Measurements from ENCODE around the gene CALN1.
A peak's percentile ranks its signal among the peaks of the same experiment; 100 is the strongest.

The CALN1 gene

GRCh38 chr7:71785216-71785615, 626.9 kb downstream of the CALN1 start:
- no peak overlapping the region for H3K4me2 ChIP-seq
- no peak for TF ChIP-seq Cebpa-rat (IDR thresholded peaks at IDR 0.05)
- no peak overlapping the region for H3K9ac ChIP-seq
- peaks cover 13 to 22% (median 18%) of the 10 kb centered on the region in 11 experiments; a peak in 21 of 22 replicates for H3K9me3 ChIP-seq (replicated peaks in 1 of 11)
- H3K27me3 ChIP-seq: no peaks in the 10 kb centered on the region
- no peak overlapping the region for H3K4me3 ChIP-seq
- H3K27ac ChIP-seq: no peak overlapping the region
- H3K36me3 ChIP-seq: no peaks in the 10 kb centered on the region
- peaks cover 0 to 8% (median 0%) of the 10 kb centered on the region in 10 experiments; a peak in 2 of 20 replicates for H3K4me1 ChIP-seq
- H4K20me1 ChIP-seq: no peaks in the 10 kb centered on the region

GRCh38 chr7:71784781-71785180, 627.4 kb downstream of the CALN1 start:
- Histone ChIP-seq H3K36me3 (no peaks in the 10 kb centered on the region), H3K9ac (no peak overlapping the region)
- no peak for TF ChIP-seq Cebpa-rat (IDR thresholded peaks at IDR 0.05)

GRCh38 chr7:71784180-71784579, 628.0 kb downstream of the CALN1 start:
- peaks cover 13 to 22% (median 18%) of the 10 kb centered on the region in 11 experiments; a peak in 21 of 22 replicates for H3K9me3 ChIP-seq (replicated peaks in 1 of 11)
- no peaks in the 10 kb centered on the region for H3K27me3 ChIP-seq
- no peak overlapping the region for H3K4me2 ChIP-seq
- peaks cover 0 to 8% (median 0%) of the 10 kb centered on the region in 10 experiments; a peak in 2 of 20 replicates for H3K4me1 ChIP-seq
- no peak overlapping the region for H3K9ac ChIP-seq
- no peak overlapping the region for H3K27ac ChIP-seq
- no peaks in the 10 kb centered on the region for H3K36me3 ChIP-seq
- no peaks in the 10 kb centered on the region for H4K20me1 ChIP-seq
- no peak for TF ChIP-seq Cebpa-rat (IDR thresholded peaks at IDR 0.05)
- no peak overlapping the region for H3K4me3 ChIP-seq

More at GRCh38 chr7:71784781-71785180, 627.4 kb downstream of the CALN1 start:
- Histone ChIP-seq H3K4me3 (no peak overlapping the region), H4K20me1 (no peaks in the 10 kb centered on the region), H3K27ac (no peak overlapping the region), H3K4me1 (peaks cover 0 to 8% (median 0%) of the 10 kb centered on the region in 10 experiments; a peak in 2 of 20 replicates), H3K9me3 (replicated peaks in 1 of 11) (peaks cover 13 to 22% (median 18%) of the 10 kb centered on the region in 11 experiments; a peak in 21 of 22 replicates), H3K4me2 (no peak overlapping the region), H3K27me3 (no peaks in the 10 kb centered on the region)

GRCh38 chr7:71783779-71784178, 628.4 kb downstream of the CALN1 start:
- no peaks in the 10 kb centered on the region for H3K36me3 ChIP-seq
- no peaks in the 10 kb centered on the region for H4K20me1 ChIP-seq
- H3K4me3 ChIP-seq: no peak overlapping the region
- H3K27me3 ChIP-seq: no peaks in the 10 kb centered on the region
- no peak overlapping the region for H3K4me2 ChIP-seq
- H3K9me3 ChIP-seq (replicated peaks in 1 of 11): peaks cover 13 to 22% (median 18%) of the 10 kb centered on the region in 11 experiments; a peak in 21 of 22 replicates
- H3K4me1 ChIP-seq: peaks cover 0 to 8% (median 0%) of the 10 kb centered on the region in 10 experiments; a peak in 2 of 20 replicates
- TF ChIP-seq Cebpa-rat (IDR thresholded peaks at IDR 0.05): no peak
- no peak overlapping the region for H3K27ac ChIP-seq
- no peak overlapping the region for H3K9ac ChIP-seq

- Histone ChIP-seq H3K36me3 (no peaks in the 10 kb centered on the region), H3K4me1 (peaks cover 0 to 8% (median 0%) of the 10 kb centered on the region in 10 experiments; a peak in 2 of 20 replicates), H3K4me3 (no peak overlapping the region), H3K4me2 (no peak overlapping the region), H3K27ac (no peak overlapping the region), H3K9ac (no peak overlapping the region), H4K20me1 (no peaks in the 10 kb centered on the region), H3K27me3 (no peaks in the 10 kb centered on the region), H3K9me3 (replicated peaks in 1 of 11) (peaks cover 1 to 7% (median 4%) of the 10 kb centered on the region in 11 experiments; a peak in 19 of 22 replicates)
- TF ChIP-seq Cebpa-rat (IDR thresholded peaks at IDR 0.05): no peak
Measured at GRCh38 chr7:71782051-71782450, 630.1 kb downstream of the CALN1 start.

GRCh38 chr7:71780282-71780681, 631.9 kb downstream of the CALN1 start:
- H3K36me3 ChIP-seq: no peaks in the 10 kb centered on the region
- no peak overlapping the region for H3K27ac ChIP-seq
- peak overlapping the region in 1 of 11 experiments; percentile 8; a peak in 1 of 22 replicates for H3K4me2 ChIP-seq
- no peaks in the 10 kb centered on the region for H3K9me3 ChIP-seq (replicated peaks in 1 of 11)
- no peak overlapping the region for H3K4me3 ChIP-seq
- H3K4me1 ChIP-seq: peaks cover 0 to 8% (median 0%) of the 10 kb centered on the region in 10 experiments; a peak in 2 of 20 replicates
- H4K20me1 ChIP-seq: no peaks in the 10 kb centered on the region
- no peak overlapping the region for H3K9ac ChIP-seq
- no peaks in the 10 kb centered on the region for H3K27me3 ChIP-seq
- no peak for TF ChIP-seq Cebpa-rat (IDR thresholded peaks at IDR 0.05)

GRCh38 chr7:71777278-71777677, 634.9 kb downstream of the CALN1 start:
- H3K4me1 ChIP-seq: peaks cover 0 to 8% (median 0%) of the 10 kb centered on the region in 10 experiments; a peak in 2 of 20 replicates
- no peak for TF ChIP-seq Cebpa-rat (IDR thresholded peaks at IDR 0.05)
- no peaks in the 10 kb centered on the region for H3K36me3 ChIP-seq
- 0 out of 22 replicates have a peak, but pooled peaks cover 0 to 7% (median 3%) of the 10 kb centered on the region in 11 experiments for H3K9me3 ChIP-seq (replicated peaks in 1 of 11)
- H3K9ac ChIP-seq: no peak overlapping the region
- H3K4me3 ChIP-seq: no peak overlapping the region
- no peak overlapping the region for H3K4me2 ChIP-seq
- H3K27me3 ChIP-seq: no peaks in the 10 kb centered on the region
- no peak overlapping the region for H3K27ac ChIP-seq
- H4K20me1 ChIP-seq: no peaks in the 10 kb centered on the region

GRCh38 chr7:71776726-71777125, 635.4 kb downstream of the CALN1 start:
- Histone ChIP-seq H3K4me2 (no peak overlapping the region), H4K20me1 (no peaks in the 10 kb centered on the region), H3K9me3 (replicated peaks in 1 of 11) (0 out of 22 replicates have a peak, but pooled peaks cover 0 to 7% (median 3%) of the 10 kb centered on the region in 11 experiments), H3K4me1 (peaks cover 0 to 8% (median 0%) of the 10 kb centered on the region in 10 experiments; a peak in 2 of 20 replicates), H3K27ac (no peak overlapping the region), H3K4me3 (no peak overlapping the region), H3K27me3 (no peaks in the 10 kb centered on the region), H3K36me3 (no peaks in the 10 kb centered on the region), H3K9ac (no peak overlapping the region)
- no peak for TF ChIP-seq Cebpa-rat (IDR thresholded peaks at IDR 0.05)

GRCh38 chr7:71775648-71776047, 636.5 kb downstream of the CALN1 start:
- H3K27me3 ChIP-seq: no peaks in the 10 kb centered on the region
- peaks cover 0 to 3% (median 0%) of the 10 kb centered on the region in 10 experiments; a peak in 1 of 20 replicates for H3K4me1 ChIP-seq
- no peak for TF ChIP-seq Cebpa-rat (IDR thresholded peaks at IDR 0.05)
- 0 out of 22 replicates have a peak, but pooled peaks cover 0 to 7% (median 3%) of the 10 kb centered on the region in 11 experiments for H3K9me3 ChIP-seq (replicated peaks in 1 of 11)
- no peak overlapping the region for H3K27ac ChIP-seq
- H3K4me3 ChIP-seq: no peak overlapping the region
- no peak overlapping the region for H3K9ac ChIP-seq
- H4K20me1 ChIP-seq: no peaks in the 10 kb centered on the region
- H3K4me2 ChIP-seq: no peak overlapping the region
- no peaks in the 10 kb centered on the region for H3K36me3 ChIP-seq

GRCh38 chr7:71772779-71773178, 639.4 kb downstream of the CALN1 start:
- no peaks in the 10 kb centered on the region for H3K36me3 ChIP-seq
- H4K20me1 ChIP-seq: no peaks in the 10 kb centered on the region
- no peak overlapping the region for H3K4me2 ChIP-seq
- no peaks in the 10 kb centered on the region for H3K27me3 ChIP-seq
- H3K9me3 ChIP-seq (replicated peaks in 1 of 11): 0 out of 22 replicates have a peak, but pooled peaks cover 0 to 7% (median 3%) of the 10 kb centered on the region in 11 experiments
- H3K27ac ChIP-seq: no peak overlapping the region
- H3K9ac ChIP-seq: no peak overlapping the region
- no peak for TF ChIP-seq Cebpa-rat (IDR thresholded peaks at IDR 0.05)
- H3K4me1 ChIP-seq: no peaks in the 10 kb centered on the region
- H3K4me3 ChIP-seq: no peak overlapping the region
